PC-9 (cell line): ENCODE measurements around the gene LYPLA2. TPM values are rescaled to one million over a fixed set of nuclear protein-coding genes. Genes with fewer than 3 reads are reported as not detected.

Experiments
- BruUV-seq: library from RNA; stranded (reverse); fragments of 400-500 nt; replicated peaks from 2 replicates; lab custom pipeline; 2021; lab: Mats Ljungman, UMichigan
- CTCF ChIA-PET: fragments of 300-600 bp; sonication (Branson Sonifier 250); formaldehyde crosslinking; loops from one replicate; lab custom pipeline; 2022; ENCODE audit warnings: antibody characterized with exemption; lab: Charles Lee
- POLR2A ChIA-PET: fragments of 300-600 bp; sonication (Branson Sonifier 250); formaldehyde crosslinking; loops from one replicate; lab custom pipeline; 2022; ENCODE audit warnings: antibody characterized with exemption; ENCODE audit not compliant: unreplicated experiment; lab: Charles Lee
- DNase-seq, 2 experiments: peaks; one replicate each; pipeline versions ENCODE4 v3.0.0 to v3.0.0-alpha.2; 2015 to 2022; ENCODE audit warnings: mixed read lengths in 1 of 2
- H2AFZ ChIP-seq: fragments of 200-600 bp; sonication (generic); 2 replicates; pipeline ENCODE4 v1.8.1; 2017; ENCODE audit warnings: antibody characterized with exemption
- H3F3A ChIP-seq: fragments of 200-600 bp; sonication (generic); 2 replicates; pipeline ENCODE4 v1.8.1; 2017; ENCODE audit warnings: antibody characterized with exemption, mild to moderate bottlenecking, low read depth; ENCODE audit not compliant: insufficient read depth
- H3K27ac ChIP-seq: fragments of 200-600 bp; sonication (generic); 2 replicates; pipeline ENCODE4 v1.6.1; 2016; ENCODE audit warnings: mixed run types
- H3K27me3 ChIP-seq: fragments of 200-600 bp; sonication (generic); 2 replicates; pipeline ENCODE4 v1.6.1; 2016; ENCODE audit warnings: low read depth, mixed run types; ENCODE audit not compliant: insufficient read depth
- H3K36me3 ChIP-seq: fragments of 200-600 bp; sonication (generic); 2 replicates; pipeline ENCODE4 v1.6.1; 2016; ENCODE audit warnings: low read depth, mixed run types
- H3K4me1 ChIP-seq: fragments of 200-600 bp; sonication (generic); replicated peaks from 2 replicates; pipeline ENCODE4 v1.6.1; 2016; ENCODE audit warnings: mixed run types; ENCODE audit not compliant: insufficient read depth
- H3K4me2 ChIP-seq: fragments of 200-600 bp; sonication (generic); 2 replicates; pipeline ENCODE4 v1.6.1; 2017; ENCODE audit warnings: mixed run types
- H3K4me3 ChIP-seq: fragments of 200-600 bp; sonication (generic); 2 replicates; pipeline ENCODE4 v1.6.1; 2016; ENCODE audit warnings: mixed run types
- H3K79me2 ChIP-seq: fragments of 200-600 bp; sonication (generic); 2 replicates; pipeline ENCODE4 v1.6.1; 2017; ENCODE audit warnings: low read depth, mixed run types
- H3K9me2 ChIP-seq: fragments of 200-600 bp; sonication (generic); 2 replicates; pipeline ENCODE4 v1.8.1; 2017; ENCODE audit warnings: mild to moderate bottlenecking; ENCODE audit not compliant: insufficient read depth
- H3K9me3 ChIP-seq: fragments of 200-600 bp; sonication (generic); 2 replicates; pipeline ENCODE4 v1.8.1; 2016; ENCODE audit warnings: low read depth; ENCODE audit not compliant: insufficient read depth
- H4K20me1 ChIP-seq: fragments of 200-600 bp; sonication (generic); 2 replicates; pipeline ENCODE4 v1.8.1; 2017; ENCODE audit not compliant: insufficient read depth
- EZH2 ChIP-seq: fragments of 200-600 bp; sonication (generic); IDR thresholded peaks from 2 replicates; pipeline ENCODE4 v1.8.0; 2017; ENCODE audit warnings: antibody characterized with exemption, low read depth
- intact Hi-C: fragments of 100-400 bp; cut with micrococcal nuclease; formaldehyde crosslinking; loops from one replicate; pipeline ENCODE4 v1.10.0; 2022; ENCODE audit not compliant: unreplicated experiment
- total RNA-seq: library from RNA; stranded (reverse); gene quantifications from 2 replicates; pipeline ENCODE4 v1.2.3, GENCODE V29; 2021
- TF ChIP-seq, protein P1 (sequence below): fragments of 200-600 bp; sonication (generic); conservative IDR thresholded peaks from 2 replicates; pipeline ENCODE4 v1.6.1; 2017; ENCODE audit warnings: mixed run types, antibody characterized with exemption, mild to moderate bottlenecking, moderate library complexity

Gene LYPLA2
- total RNA-seq, 1 experiment from 2014 or later = 90.1 TPM

DNA sequence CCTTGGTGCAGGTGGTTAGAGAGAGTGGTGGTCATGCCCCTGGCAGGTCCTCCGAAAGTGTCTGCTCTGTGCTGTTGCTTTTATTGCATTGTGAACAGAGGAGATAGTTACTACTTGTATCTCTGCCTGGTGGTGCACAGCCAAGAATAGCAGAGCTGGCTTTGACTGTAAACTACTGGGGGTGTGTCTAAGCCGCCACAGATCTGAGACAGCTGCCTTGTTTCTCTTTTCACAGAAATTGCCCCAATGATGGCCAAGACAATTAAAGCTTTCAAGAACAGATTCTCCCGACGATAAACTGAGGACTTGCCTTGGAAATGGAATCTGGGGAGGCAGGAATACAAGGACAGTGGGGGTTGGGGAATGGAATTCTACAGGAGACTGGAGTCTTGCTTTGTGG lies 31.7 kb upstream of the LYPLA2 start:
- ChIA-PET POLR2A (no interaction called here), CTCF (no interaction called here)
- Histone ChIP-seq H3K27me3 (no peaks in the 10 kb centered on the region), H3K4me2 (no peak overlapping the region), H3K4me3 (no peak overlapping the region), H3K4me1 (no peaks in the 10 kb centered on the region), H3K9me2 (no peaks in the 10 kb centered on the region), H3F3A (peaks cover 4% of the 10 kb centered on the region; the same call in 1 of the 2 replicates), H4K20me1 (no peaks in the 10 kb centered on the region), H3K27ac (no peak overlapping the region), H3K9me3 (no peaks in the 10 kb centered on the region), H3K79me2 (no peaks in the 10 kb centered on the region), H2AFZ (no peak overlapping the region), H3K36me3 (peaks cover 2% of the 10 kb centered on the region; the same call in 1 of the 2 replicates)
- TF ChIP-seq EZH2 = no peak
- TF ChIP-seq, protein P1, sequence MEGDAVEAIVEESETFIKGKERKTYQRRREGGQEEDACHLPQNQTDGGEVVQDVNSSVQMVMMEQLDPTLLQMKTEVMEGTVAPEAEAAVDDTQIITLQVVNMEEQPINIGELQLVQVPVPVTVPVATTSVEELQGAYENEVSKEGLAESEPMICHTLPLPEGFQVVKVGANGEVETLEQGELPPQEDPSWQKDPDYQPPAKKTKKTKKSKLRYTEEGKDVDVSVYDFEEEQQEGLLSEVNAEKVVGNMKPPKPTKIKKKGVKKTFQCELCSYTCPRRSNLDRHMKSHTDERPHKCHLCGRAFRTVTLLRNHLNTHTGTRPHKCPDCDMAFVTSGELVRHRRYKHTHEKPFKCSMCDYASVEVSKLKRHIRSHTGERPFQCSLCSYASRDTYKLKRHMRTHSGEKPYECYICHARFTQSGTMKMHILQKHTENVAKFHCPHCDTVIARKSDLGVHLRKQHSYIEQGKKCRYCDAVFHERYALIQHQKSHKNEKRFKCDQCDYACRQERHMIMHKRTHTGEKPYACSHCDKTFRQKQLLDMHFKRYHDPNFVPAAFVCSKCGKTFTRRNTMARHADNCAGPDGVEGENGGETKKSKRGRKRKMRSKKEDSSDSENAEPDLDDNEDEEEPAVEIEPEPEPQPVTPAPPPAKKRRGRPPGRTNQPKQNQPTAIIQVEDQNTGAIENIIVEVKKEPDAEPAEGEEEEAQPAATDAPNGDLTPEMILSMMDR = no peak
- intact Hi-C loops = no loop called here
- no peak for DNase-seq
- BruUV-seq = no TSS peak

DNA sequence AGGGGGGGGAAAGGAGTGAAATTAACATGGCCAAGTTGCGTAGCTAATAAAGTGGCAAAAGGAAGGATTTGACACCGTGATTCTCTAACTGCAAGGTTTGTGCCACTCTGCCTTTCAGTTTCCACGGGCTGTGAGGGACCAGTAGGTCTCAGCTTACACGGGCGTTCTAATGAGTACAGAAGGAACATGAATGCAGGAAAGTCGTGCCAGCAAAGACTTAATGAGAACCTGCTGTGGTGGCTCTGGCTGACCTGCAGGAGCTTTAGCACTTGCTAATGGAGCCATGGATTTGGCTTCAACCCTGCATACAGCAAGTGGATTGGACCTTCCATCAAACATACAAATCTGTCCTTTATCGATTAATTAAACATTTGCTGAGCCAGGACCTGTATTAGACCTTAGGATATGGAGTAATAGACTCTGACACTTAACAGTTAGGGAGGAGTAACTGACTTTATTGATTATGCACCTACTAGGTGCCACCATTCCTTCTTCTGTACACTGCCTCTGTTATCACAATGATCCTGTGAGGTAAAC lies 27.8 kb upstream of the LYPLA2 start:
- Histone ChIP-seq H3K4me3 (no peak overlapping the region), H3F3A (no peaks in the 10 kb centered on the region; the same call in 1 of the 2 replicates), H3K27ac (no peak overlapping the region), H3K79me2 (no peaks in the 10 kb centered on the region), H4K20me1 (no peaks in the 10 kb centered on the region; the same call in 1 of the 2 replicates), H2AFZ (no peak overlapping the region), H3K4me2 (no peak overlapping the region), H3K4me1 (no peaks in the 10 kb centered on the region), H3K9me2 (no peaks in the 10 kb centered on the region), H3K36me3 (no peaks in the 10 kb centered on the region), H3K27me3 (no peaks in the 10 kb centered on the region), H3K9me3 (no peaks in the 10 kb centered on the region)
- no TSS peak for BruUV-seq
- DNase-seq = no peak
- intact Hi-C loops = no loop called here
- no peak for TF ChIP-seq EZH2
- TF ChIP-seq, protein P1 = no peak
- ChIA-PET CTCF (no interaction called here), POLR2A (no interaction called here)

DNA sequence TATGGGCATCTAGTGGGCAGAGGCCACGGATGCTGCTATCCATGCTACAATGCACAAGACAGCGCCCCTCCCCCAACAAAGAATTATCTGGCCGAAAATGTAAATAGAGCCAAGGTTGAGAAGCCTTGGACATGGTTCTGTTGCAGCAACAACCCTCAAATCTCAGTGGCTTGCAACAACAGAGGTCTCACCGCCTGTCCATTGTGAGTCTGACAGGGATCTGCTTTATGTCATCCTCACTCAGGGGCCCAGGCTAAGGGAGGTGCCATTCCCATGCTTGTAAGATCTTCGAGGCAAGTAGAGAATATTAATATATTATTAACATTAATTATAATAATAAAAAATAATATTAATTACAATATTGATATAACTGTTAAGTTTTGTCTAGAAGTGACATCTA lies 22.2 kb upstream of the LYPLA2 start:
- POLR2A ChIA-PET = no interaction called here
- TF ChIP-seq, protein P1 = no peak
- no peak overlapping the region for H3K4me3 ChIP-seq
- intact Hi-C loops = no loop called here
- H3K36me3 ChIP-seq = no peaks in the 10 kb centered on the region
- no TSS peak for BruUV-seq
- no peaks in the 10 kb centered on the region for H3K9me3 ChIP-seq
- no peaks in the 10 kb centered on the region for H3K4me1 ChIP-seq
- CTCF ChIA-PET = interaction anchor here (1.0 kb wide), 1 partner anchor 148 kb away, joined by 3 read pairs; no protein-coding TSS in a partner anchor
- no peak for DNase-seq
- H3K27ac ChIP-seq = no peak overlapping the region
- H3K9me2 ChIP-seq = no peaks in the 10 kb centered on the region
- no peak overlapping the region for H3K4me2 ChIP-seq
- H4K20me1 ChIP-seq = no peaks in the 10 kb centered on the region; the same call in 1 of the 2 replicates
- no peak overlapping the region for H2AFZ ChIP-seq
- no peaks in the 10 kb centered on the region; the same call in 1 of the 2 replicates for H3F3A ChIP-seq
- no peaks in the 10 kb centered on the region for H3K79me2 ChIP-seq
- no peaks in the 10 kb centered on the region for H3K27me3 ChIP-seq
